PFSK-1 (cell line): ENCODE data around the gene C1GALT1C1.
A peak's percentile ranks its signal among the peaks of the same experiment; 100 is the strongest.

Source experiments
- FOXP2 ChIP-seq: optimal IDR thresholded peaks from 2 replicates; pipeline ENCODE3; 2011; ENCODE audit warnings: borderline replicate concordance, control low read depth, inconsistent platforms; ENCODE audit not compliant: insufficient read depth; ENCODE audit errors: extremely low read length, extremely low read depth
- POLR2AphosphoS5 ChIP-seq: IDR thresholded peaks from 2 replicates; pipeline ENCODE4 v1.6.1; 2012; ENCODE audit warnings: low read depth, mild to moderate bottlenecking, control low read depth, low read length, moderate library complexity
- SIN3A ChIP-seq: IDR thresholded peaks from 2 replicates; pipeline ENCODE4 v1.6.1; 2012; ENCODE audit warnings: mild to moderate bottlenecking, low read length, moderate library complexity, borderline replicate concordance; ENCODE audit not compliant: insufficient read depth
- TAF1 ChIP-seq: IDR thresholded peaks from 2 replicates; pipeline ENCODE4 v1.6.1; 2012; ENCODE audit warnings: low read length, control low read depth, borderline replicate concordance; ENCODE audit not compliant: insufficient read depth
- TF ChIP-seq, protein P1 (sequence below), 2 experiments: IDR thresholded peaks; 2 replicates each; pipeline versions ENCODE4 v1.6.1 to v1.8.0; 2011 to 2012; ENCODE audit warnings: low read depth in 2 of 2, low read length in 2 of 2, control low read depth in 1 of 2, inconsistent platforms in 1 of 2, mild to moderate bottlenecking in 1 of 2, moderate library complexity in 1 of 2; ENCODE audit not compliant: insufficient read depth in 1 of 2

C1GALT1C1 gene

DNA sequence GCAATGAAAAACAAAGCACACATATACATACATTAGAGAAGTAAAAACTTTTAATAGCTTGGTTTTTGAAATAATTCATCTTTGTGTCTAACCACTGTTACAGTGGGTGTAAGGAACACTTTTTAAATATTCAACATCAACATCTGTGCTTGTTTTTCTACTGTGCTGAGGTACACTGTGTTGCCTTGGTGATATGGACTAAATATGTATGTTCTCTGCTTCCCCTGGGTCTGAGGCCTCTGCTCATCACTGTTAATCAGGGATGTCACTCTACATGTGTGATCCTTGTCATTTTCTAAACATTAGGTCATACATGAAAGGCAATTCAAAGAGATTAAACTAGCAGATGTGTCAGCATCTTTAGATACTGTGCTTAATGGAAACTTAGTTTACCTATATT, 15.0 kb downstream of the C1GALT1C1 start:
- TF ChIP-seq TAF1 (no peak), SIN3A (no peak), FOXP2 (no peak), POLR2AphosphoS5 (no peak)
- TF ChIP-seq, protein P1, sequence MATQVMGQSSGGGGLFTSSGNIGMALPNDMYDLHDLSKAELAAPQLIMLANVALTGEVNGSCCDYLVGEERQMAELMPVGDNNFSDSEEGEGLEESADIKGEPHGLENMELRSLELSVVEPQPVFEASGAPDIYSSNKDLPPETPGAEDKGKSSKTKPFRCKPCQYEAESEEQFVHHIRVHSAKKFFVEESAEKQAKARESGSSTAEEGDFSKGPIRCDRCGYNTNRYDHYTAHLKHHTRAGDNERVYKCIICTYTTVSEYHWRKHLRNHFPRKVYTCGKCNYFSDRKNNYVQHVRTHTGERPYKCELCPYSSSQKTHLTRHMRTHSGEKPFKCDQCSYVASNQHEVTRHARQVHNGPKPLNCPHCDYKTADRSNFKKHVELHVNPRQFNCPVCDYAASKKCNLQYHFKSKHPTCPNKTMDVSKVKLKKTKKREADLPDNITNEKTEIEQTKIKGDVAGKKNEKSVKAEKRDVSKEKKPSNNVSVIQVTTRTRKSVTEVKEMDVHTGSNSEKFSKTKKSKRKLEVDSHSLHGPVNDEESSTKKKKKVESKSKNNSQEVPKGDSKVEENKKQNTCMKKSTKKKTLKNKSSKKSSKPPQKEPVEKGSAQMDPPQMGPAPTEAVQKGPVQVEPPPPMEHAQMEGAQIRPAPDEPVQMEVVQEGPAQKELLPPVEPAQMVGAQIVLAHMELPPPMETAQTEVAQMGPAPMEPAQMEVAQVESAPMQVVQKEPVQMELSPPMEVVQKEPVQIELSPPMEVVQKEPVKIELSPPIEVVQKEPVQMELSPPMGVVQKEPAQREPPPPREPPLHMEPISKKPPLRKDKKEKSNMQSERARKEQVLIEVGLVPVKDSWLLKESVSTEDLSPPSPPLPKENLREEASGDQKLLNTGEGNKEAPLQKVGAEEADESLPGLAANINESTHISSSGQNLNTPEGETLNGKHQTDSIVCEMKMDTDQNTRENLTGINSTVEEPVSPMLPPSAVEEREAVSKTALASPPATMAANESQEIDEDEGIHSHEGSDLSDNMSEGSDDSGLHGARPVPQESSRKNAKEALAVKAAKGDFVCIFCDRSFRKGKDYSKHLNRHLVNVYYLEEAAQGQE (IDR thresholded peaks at IDR 0.05; ENCODE audit: insufficient read depth in 1 of 2, low read depth in 2 of 2, low read length in 2 of 2), result no peak

- no peak for TF ChIP-seq TAF1
- no peak for TF ChIP-seq SIN3A
- TF ChIP-seq, protein P1 (IDR thresholded peaks at IDR 0.05; ENCODE audit: insufficient read depth in 1 of 2, low read depth in 2 of 2, low read length in 2 of 2), result no peak
- no peak for TF ChIP-seq FOXP2
- TF ChIP-seq POLR2AphosphoS5, result no peak
Measured at GRCh38 chrX:120612086-120612485, 17.8 kb downstream of the C1GALT1C1 start.

DNA sequence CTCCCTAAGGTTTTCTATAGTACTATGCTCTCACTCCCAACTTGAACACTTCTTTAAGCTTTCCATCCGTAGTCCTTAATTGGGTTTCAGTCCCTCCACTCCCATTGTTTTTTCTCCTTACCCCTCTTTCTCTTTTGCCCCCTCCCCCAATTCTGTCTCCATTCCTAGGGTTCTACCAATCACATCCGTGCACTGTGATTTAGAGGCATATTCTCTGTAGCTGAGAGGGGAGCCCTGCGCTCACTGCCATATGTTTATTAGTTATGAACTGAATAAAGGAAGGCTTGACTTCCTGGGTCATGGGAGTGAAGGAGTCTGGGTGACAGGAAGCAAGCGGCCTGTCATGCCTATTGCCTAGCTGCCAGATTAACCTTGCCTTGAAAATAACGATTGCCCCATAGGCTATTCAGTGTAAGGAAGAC, 25.5 kb downstream of the C1GALT1C1 start:
- TF ChIP-seq POLR2AphosphoS5 (peak; percentile 9; the same call in 1 of the 2 replicates), SIN3A (no peak), FOXP2 (no peak)

DNA sequence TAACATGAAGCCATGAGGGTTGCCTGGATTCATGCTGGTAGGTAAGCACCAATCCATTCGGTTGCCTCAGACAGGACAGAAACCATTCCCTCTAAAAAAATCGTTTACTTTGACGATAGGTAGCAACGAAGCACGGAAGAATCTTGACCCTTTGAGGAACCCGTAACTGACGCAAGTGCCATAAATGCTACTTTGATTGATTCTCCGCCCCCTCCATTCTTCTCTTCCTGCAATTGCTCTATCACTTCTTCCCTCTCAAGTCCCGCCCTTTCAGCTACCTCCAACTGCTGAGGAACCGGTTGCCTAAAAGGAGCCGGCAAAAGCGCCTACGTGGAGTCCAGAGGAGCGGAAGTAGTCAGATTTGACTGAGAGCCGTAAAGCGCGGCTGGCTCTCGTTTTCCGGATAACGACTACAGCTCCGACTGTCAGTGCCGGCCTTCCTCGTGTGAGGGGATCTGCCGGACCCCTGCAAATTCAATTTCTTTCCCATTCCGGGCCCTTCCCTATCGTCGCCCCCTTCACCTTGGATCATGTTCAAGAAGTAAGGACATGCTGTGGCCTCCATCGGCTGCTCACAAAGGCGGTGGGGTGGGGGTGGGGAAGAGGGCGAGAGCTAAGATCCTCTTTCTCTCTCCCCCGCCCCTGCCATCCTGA, 26.0 kb downstream of the C1GALT1C1 start, which contains the start of gene MCTS1:
Gene MCTS1, plus strand, starts transcription at position 395 of the 654 bp plus-strand sequence. Its CDS starts 136 bp downstream, at position 531.
- no peak for TF ChIP-seq FOXP2
- TF ChIP-seq, protein P1 (IDR thresholded peaks at IDR 0.05; ENCODE audit: insufficient read depth in 1 of 2, low read depth in 2 of 2, low read length in 2 of 2), result no peak
- no peak for TF ChIP-seq SIN3A
- TF ChIP-seq POLR2AphosphoS5, result peak; percentile 75
- TF ChIP-seq TAF1, result peak; percentile 77; the same call in 1 of the 2 replicates

GRCh38 chrX:120585702-120586101, 44.2 kb downstream of the C1GALT1C1 start:
- TF ChIP-seq TAF1, result no peak
- TF ChIP-seq, protein P1 (IDR thresholded peaks at IDR 0.05; ENCODE audit: insufficient read depth in 1 of 2, low read depth in 2 of 2, low read length in 2 of 2), result no peak
- no peak for TF ChIP-seq POLR2AphosphoS5
- no peak for TF ChIP-seq FOXP2
- TF ChIP-seq SIN3A, result no peak
